ENCODE results near the gene MEIS2. TPM values are rescaled to one million over a fixed set of nuclear protein-coding genes. Genes with fewer than 3 reads are reported as not detected.

MEIS2 gene
- total and polyA plus RNA-seq, 2 of the 13 experiments (the other 11 are each of a cell fraction or from before 2014, with no cell fraction given) = 10.7 to 12.4 TPM

GRCh38 chr15:37034835-37035748 lies 65.3 kb downstream of the MEIS2 start (continued):
- TF ChIP-seq ZNF576 (CRISPR knock-in tag; IDR thresholded peaks at IDR 0.05) = no peak
- TF ChIP-seq CEBPB (IDR thresholded peaks at IDR 0.05; ENCODE audit: borderline replicate concordance, low read depth, low read length) = no peak
- TF ChIP-seq ARID3A (IDR thresholded peaks at IDR 0.05; ENCODE audit: low read depth, low read length) = peak; percentile 30; the same call in 1 of the 2 replicates
- TF ChIP-seq MYPOP (CRISPR knock-in tag; IDR thresholded peaks at IDR 0.05) = no peak
- TF ChIP-seq ZZZ3 (CRISPR knock-in tag; IDR thresholded peaks at IDR 0.05; ENCODE audit: borderline replicate concordance) = no peak
- TF ChIP-seq ZBTB34 (CRISPR knock-in tag; IDR thresholded peaks at IDR 0.05) = no peak
- no peak for TF ChIP-seq FIP1L1 (IDR thresholded peaks at IDR 0.05; ENCODE audit: borderline replicate concordance, insufficient read depth, low read depth, low read length)
- no peak for TF ChIP-seq GRHL1 (CRISPR knock-in tag; conservative IDR thresholded peaks at IDR 0.05)
- TF ChIP-seq GFI1 (CRISPR knock-in tag; IDR thresholded peaks at IDR 0.05; ENCODE audit: borderline replicate concordance) = no peak
- TF ChIP-seq RXRA (CRISPR knock-in tag; IDR thresholded peaks at IDR 0.05) = no peak; the same call in 1 of the 2 replicates
- TF ChIP-seq CREB1 (IDR thresholded peaks at IDR 0.05) = no peak
- TF ChIP-seq CREB1 (CRISPR knock-in tag; IDR thresholded peaks at IDR 0.05) = peak; percentile 63
- TF ChIP-seq ZNF891 (CRISPR knock-in tag; IDR thresholded peaks at IDR 0.05) = no peak
- TF ChIP-seq SP1 (IDR thresholded peaks at IDR 0.05) = no peak
- no peak for TF ChIP-seq SP1 (CRISPR knock-in tag; IDR thresholded peaks at IDR 0.05)
- TF ChIP-seq ZNF143 (CRISPR knock-in tag; IDR thresholded peaks at IDR 0.05) = no peak
- no peak for TF ChIP-seq ASH2L (IDR thresholded peaks at IDR 0.05; ENCODE audit: insufficient read length, low read depth, low read length)
- TF ChIP-seq ZEB1 (IDR thresholded peaks at IDR 0.05; ENCODE audit: insufficient replicate concordance, low read depth) = no peak
- no peak for TF ChIP-seq ZNF441 (CRISPR knock-in tag; IDR thresholded peaks at IDR 0.05; ENCODE audit: borderline replicate concordance)
- no peak for TF ChIP-seq SP4 (CRISPR knock-in tag; IDR thresholded peaks at IDR 0.05)
- TF ChIP-seq WIZ (CRISPR knock-in tag; IDR thresholded peaks at IDR 0.05) = no peak
- TF ChIP-seq KLF9 (CRISPR knock-in tag; IDR thresholded peaks at IDR 0.05; ENCODE audit: low read depth) = no peak
- no peak for TF ChIP-seq MBNL3 (CRISPR knock-in tag; conservative IDR thresholded peaks at IDR 0.05)
- TF ChIP-seq ONECUT2 (CRISPR knock-in tag; IDR thresholded peaks at IDR 0.05) = peak; percentile 94

Data from HepG2 (cell line).